ENCODE results near the gene C2CD2. TPM values are rescaled to one million over a fixed set of nuclear protein-coding genes. Genes with fewer than 3 reads are reported as not detected.
A peak's percentile ranks its signal among the peaks of the same experiment; 100 is the strongest.

C2CD2 gene
- total RNA-seq, 4 donors from 2014 or later = 11.6 to 25.3 (median 18.9) TPM

- 89% methylated on average over 10 of the region's 16 CpGs for WGBS
- Histone ChIP-seq H3K36me3 (no peaks in the 10 kb centered on the region), H3K27me3 (peaks cover 0 to 22% (median 0%) of the 10 kb centered on the region in 4 donors), H3K9me3 (no peaks in the 10 kb centered on the region), H3K4me3 (no peak overlapping the region), H3K27ac (replicated peaks in 1 of 4) (peak overlapping the region in 1 of 4 donors; percentile 65), H3K4me1 (peaks cover 18 to 31% (median 24%) of the 10 kb centered on the region in 4 donors)
- TF ChIP-seq CTCF (IDR thresholded peaks at IDR 0.05) (no peak), POLR2AphosphoS5 (IDR thresholded peaks at IDR 0.05) (no peak)
- intact Hi-C loops (cut with DNase I) = no loop called here
- no peak for DNase-seq (ENCODE audit: extremely low spot score)
These were observed 5.2 kb upstream of the C2CD2 start for GRCh38 chr21:41958886-41959563.

- H3K4me3 ChIP-seq = no peak overlapping the region
- DNase-seq (ENCODE audit: extremely low spot score) = no peak
- H3K27me3 ChIP-seq = peaks cover 0 to 13% (median 0%) of the 10 kb centered on the region in 4 donors
- 70% methylated on average over 13 of the region's 24 CpGs for WGBS
- intact Hi-C loops (cut with DNase I) = no loop called here
- peak overlapping the region; percentile 44 to 65 (median 59) for H3K27ac ChIP-seq (replicated peaks in 1 of 4)
- H3K36me3 ChIP-seq = no peaks in the 10 kb centered on the region
- H3K4me1 ChIP-seq = peaks cover 18 to 36% (median 27%) of the 10 kb centered on the region in 4 donors
- TF ChIP-seq EP300 (IDR thresholded peaks at IDR 0.05) (no peak), POLR2AphosphoS5 (IDR thresholded peaks at IDR 0.05) (peak; percentile 41 to 69), POLR2A (IDR thresholded peaks at IDR 0.05; ENCODE audit: low read depth) (no peak), CTCF (IDR thresholded peaks at IDR 0.05) (peak in 2 of 3 experiments; percentile 15 to 28)
- H3K9me3 ChIP-seq = no peaks in the 10 kb centered on the region
These were observed 4.4 kb upstream of the C2CD2 start for GRCh38 chr21:41957991-41958766.

GRCh38 chr21:41956926-41957729 is 3.3 kb upstream of the C2CD2 start:
- WGBS = 73% methylated on average over 9 of the region's 9 CpGs
- intact Hi-C loops (cut with DNase I) = no loop called here
- Histone ChIP-seq H3K27ac (replicated peaks in 1 of 4) (peak overlapping the region; percentile 44 to 65 (median 59)), H3K9me3 (no peaks in the 10 kb centered on the region), H3K4me3 (no peak overlapping the region), H3K4me1 (peaks cover 26 to 47% (median 37%) of the 10 kb centered on the region in 4 donors), H3K27me3 (peaks cover 0 to 6% (median 0%) of the 10 kb centered on the region in 4 donors), H3K36me3 (no peaks in the 10 kb centered on the region)
- DNase-seq (ENCODE audit: extremely low spot score) = no peak
- TF ChIP-seq POLR2A (IDR thresholded peaks at IDR 0.05; ENCODE audit: low read depth) (no peak), CTCF (IDR thresholded peaks at IDR 0.05) (no peak), EP300 (IDR thresholded peaks at IDR 0.05) (no peak), POLR2AphosphoS5 (IDR thresholded peaks at IDR 0.05) (no peak)

- Histone ChIP-seq H3K4me3 (no peak overlapping the region), H3K36me3 (no peaks in the 10 kb centered on the region), H3K4me1 (peaks cover 27 to 63% (median 51%) of the 10 kb centered on the region in 4 donors), H3K27ac (replicated peaks in 1 of 4) (no peak overlapping the region), H3K27me3 (no peaks in the 10 kb centered on the region), H3K9me3 (no peaks in the 10 kb centered on the region)
- no peak for TF ChIP-seq EP300 (IDR thresholded peaks at IDR 0.05)
- no peak for TF ChIP-seq POLR2AphosphoS5 (IDR thresholded peaks at IDR 0.05)
- no peak for TF ChIP-seq POLR2A (IDR thresholded peaks at IDR 0.05; ENCODE audit: low read depth)
- no peak for TF ChIP-seq CTCF (IDR thresholded peaks at IDR 0.05)
- WGBS = 93% methylated on average over 10 of the region's 10 CpGs
- no peak for DNase-seq (ENCODE audit: extremely low spot score)
- intact Hi-C loops (cut with DNase I) = no loop called here
These were observed 1.7 kb upstream of the C2CD2 start for GRCh38 chr21:41955516-41955915.

Data from esophagus muscularis mucosa (tissue), 4 donors.